Common myeloid progenitor, CD34-positive (primary cell): ENCODE data around the gene PPP1R14D.

Source experiments
- CTCF ChIA-PET: fragments of 350-600 bp; sonication (Branson Sonifier 250); formaldehyde crosslinking; loops from one replicate; lab custom pipeline; 2021; ENCODE audit warnings: antibody characterized with exemption; lab: Charles Lee
- POLR2A ChIA-PET: fragments of 350-600 bp; sonication (Branson Sonifier 250); formaldehyde crosslinking; loops from one replicate; lab custom pipeline; 2021; ENCODE audit warnings: antibody characterized with exemption; lab: Charles Lee
- DNase-seq, 3 donors: peaks; one replicate each; pipeline versions ENCODE4 v3.0.0 to v3.0.0-alpha.2; 2013
- H3K27ac ChIP-seq, 2 experiments: 1 replicate in 1 of 2; 2 replicates in 1 of 2; pipeline ENCODE4 v1.7.0; 2013; ENCODE audit warnings: inconsistent platforms in 2 of 2, low read length in 2 of 2, mild to moderate bottlenecking in 2 of 2, low read depth in 1 of 2, moderate library complexity in 1 of 2; ENCODE audit not compliant: severe bottlenecking in 2 of 2, insufficient read depth in 1 of 2, poor library complexity in 1 of 2
- H3K27me3 ChIP-seq, 5 experiments: replicated peaks in 2 of 5; 1 replicate in 3 of 5; 2 replicates in 2 of 5; pipeline versions ENCODE4 v1.6.1 to v1.7.0; 2013; ENCODE audit warnings: low read length in 4 of 5, mild to moderate bottlenecking in 2 of 5, moderate library complexity in 2 of 5, inconsistent platforms in 1 of 5; ENCODE audit not compliant: insufficient read depth in 5 of 5, control insufficient read depth in 4 of 5
- H3K36me3 ChIP-seq, 4 experiments: 1 replicate in 2 of 4; 2 replicates in 2 of 4; pipeline versions ENCODE4 v1.6.1 to v1.7.0; 2013; ENCODE audit warnings: low read length in 3 of 4, control low read depth in 1 of 4, mild to moderate bottlenecking in 1 of 4; ENCODE audit not compliant: control insufficient read depth in 4 of 4, insufficient read depth in 4 of 4
- H3K4me1 ChIP-seq, 4 experiments: 1 replicate in 3 of 4; 2 replicates in 1 of 4; pipeline versions ENCODE4 v1.6.1 to v1.7.1; 2013; ENCODE audit warnings: low read length in 3 of 4, mild to moderate bottlenecking in 3 of 4, control low read depth in 1 of 4, inconsistent platforms in 1 of 4, moderate library complexity in 1 of 4; ENCODE audit not compliant: control insufficient read depth in 4 of 4, insufficient read depth in 4 of 4; ENCODE audit errors: control extremely low read depth in 1 of 4
- H3K4me3 ChIP-seq, 7 experiments: 1 replicate in 4 of 7; 2 replicates in 3 of 7; pipeline versions ENCODE4 v1.5.1 to v1.7.0; 2013; ENCODE audit warnings: mild to moderate bottlenecking in 7 of 7, low read length in 6 of 7, moderate library complexity in 6 of 7, inconsistent platforms in 2 of 7, low read depth in 2 of 7, control low read depth in 1 of 7; ENCODE audit not compliant: insufficient read depth in 4 of 7, control insufficient read depth in 1 of 7; ENCODE audit errors: extremely low read depth in 1 of 7
- H3K9me3 ChIP-seq, 5 experiments: 1 replicate in 4 of 5; 2 replicates in 1 of 5; pipeline versions ENCODE4 v1.6.1 to v1.7.1; 2013; ENCODE audit warnings: low read length in 4 of 5, mild to moderate bottlenecking in 2 of 5, inconsistent platforms in 1 of 5, low read depth in 1 of 5, moderate library complexity in 1 of 5; ENCODE audit not compliant: control insufficient read depth in 4 of 5, insufficient read depth in 2 of 5; ENCODE audit errors: control extremely low read depth in 1 of 5
- WGBS: methylation state at CpG from one replicate; pipeline ENCODE4 v1.1.5; 2013; ENCODE audit not compliant: insufficient coverage; 5-methylcytosine and 5-hydroxymethylcytosine counted together

The PPP1R14D gene

DNA sequence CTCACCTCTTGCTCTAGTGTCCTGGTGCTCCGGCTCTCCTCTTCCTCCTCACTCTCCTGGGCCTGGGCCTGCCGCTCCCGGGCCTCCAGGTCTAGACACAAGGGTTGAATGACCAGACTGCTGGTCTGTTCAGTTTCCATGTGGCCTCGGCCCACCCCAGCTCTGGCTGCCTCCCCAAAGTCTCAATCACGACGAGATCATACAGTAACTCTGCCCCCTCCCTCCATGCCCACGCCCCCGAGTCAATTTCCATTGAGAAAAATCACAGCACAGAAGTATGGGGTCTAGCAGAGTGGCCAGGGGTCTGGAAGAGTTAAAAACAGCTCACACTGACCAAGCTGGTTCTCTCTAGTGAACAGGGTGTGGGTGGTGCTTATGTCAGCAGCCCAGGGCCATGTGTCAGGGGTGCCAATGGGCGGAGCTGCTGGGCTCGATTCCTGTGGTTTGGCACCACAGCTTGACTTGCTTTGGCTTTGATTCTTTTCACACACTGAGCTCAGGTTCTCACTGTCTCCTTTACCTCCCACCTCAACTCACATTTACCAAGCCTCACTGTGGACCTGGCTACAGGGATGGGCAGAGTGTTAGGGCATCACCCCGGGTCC, 51.9 kb downstream of the PPP1R14D start:
- Histone ChIP-seq H3K9me3 (no peaks in the 10 kb centered on the region), H3K4me1 (no peaks in the 10 kb centered on the region), H3K36me3 (peaks cover 9 to 70% (median 54%) of the 10 kb centered on the region in 4 experiments), H3K4me3 (no peak overlapping the region), H3K27ac (no peak overlapping the region), H3K27me3 (no peaks in the 10 kb centered on the region)
- WGBS, result 93% methylated on average over 11 of the region's 11 CpGs
- CTCF ChIA-PET, result interaction anchor here (0.8 to 15.4 kb wide), 7 partner anchors 8 to 107 kb away, joined by 3 to 204 read pairs (median 3); partner anchors contain the start of genes GCHFR and RMDN3
- no peak for DNase-seq
- POLR2A ChIA-PET, result no interaction called here

DNA sequence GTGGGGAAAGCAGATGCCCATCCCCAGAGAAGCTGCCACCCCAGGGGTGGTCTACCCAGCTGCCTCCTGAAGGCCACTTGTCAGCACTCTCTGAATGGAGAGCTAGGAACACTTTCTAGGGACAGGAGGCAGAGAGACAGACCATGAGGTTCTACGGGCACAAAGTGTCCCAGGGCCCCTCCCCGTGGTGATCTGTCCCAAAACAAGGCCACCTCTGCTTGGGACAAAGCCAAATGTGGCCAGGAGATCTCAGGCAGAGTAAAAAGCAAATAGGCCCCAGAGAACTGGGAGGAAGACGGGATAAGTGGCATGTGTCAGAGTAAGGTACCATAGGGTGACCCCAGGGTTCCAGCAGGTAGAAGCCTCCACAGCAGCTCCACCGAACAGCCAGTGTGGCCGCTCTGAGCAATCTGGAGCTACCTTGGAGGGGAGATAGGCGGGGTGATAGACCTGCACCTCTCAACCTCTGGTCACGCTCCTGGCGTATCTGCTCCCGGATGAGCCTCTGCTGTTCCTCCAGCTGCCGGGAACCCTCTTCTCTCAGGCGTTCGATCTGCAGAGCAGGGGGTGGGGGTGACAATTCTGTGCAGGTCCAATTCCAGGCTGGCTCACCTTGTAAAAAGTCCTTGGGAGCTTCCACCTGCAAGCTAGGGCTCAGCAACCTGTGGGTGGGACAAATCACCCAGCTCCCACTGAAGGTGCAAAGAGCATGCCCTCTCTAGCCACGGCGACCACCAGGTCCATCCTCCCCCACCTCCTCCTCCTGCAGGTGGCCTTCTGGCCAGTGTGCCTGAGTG, 52.6 kb downstream of the PPP1R14D start:
- H3K36me3 ChIP-seq, result peaks cover 9 to 71% (median 55%) of the 10 kb centered on the region in 4 experiments
- no peaks in the 10 kb centered on the region for H3K27me3 ChIP-seq
- H3K27ac ChIP-seq, result no peak overlapping the region
- H3K4me1 ChIP-seq, result peaks cover 0 to 7% (median 5%) of the 10 kb centered on the region in 4 experiments
- WGBS, result over 99% methylated on average over 13 of the region's 14 CpGs
- ChIA-PET POLR2A (no interaction called here), CTCF (interaction anchor here (0.8 to 15.4 kb wide), 8 partner anchors 9 to 81 kb away, joined by 3 to 204 read pairs (median 3); partner anchors contain the start of genes GCHFR and RMDN3)
- no peak overlapping the region for H3K4me3 ChIP-seq
- no peak for DNase-seq
- H3K9me3 ChIP-seq, result no peaks in the 10 kb centered on the region

- peaks cover 9 to 74% (median 55%) of the 10 kb centered on the region in 4 experiments for H3K36me3 ChIP-seq
- 96% methylated on average over 10 of the region's 10 CpGs for WGBS
- no peak overlapping the region for H3K27ac ChIP-seq
- H3K27me3 ChIP-seq, result no peaks in the 10 kb centered on the region
- H3K4me3 ChIP-seq, result no peak overlapping the region
- H3K4me1 ChIP-seq, result peaks cover 0 to 16% (median 14%) of the 10 kb centered on the region in 4 experiments
- POLR2A ChIA-PET, result no interaction called here
- CTCF ChIA-PET, result interaction anchor here (1.1 to 15.4 kb wide), 4 partner anchors 12 to 82 kb away, joined by 3 to 204 read pairs (median 4); partner anchors contain the start of gene RMDN3
- no peaks in the 10 kb centered on the region for H3K9me3 ChIP-seq
- no peak for DNase-seq
Measured at GRCh38 chr15:40775007-40775406, 53.5 kb downstream of the PPP1R14D start.

- no peak for DNase-seq
- H3K27ac ChIP-seq, result no peak overlapping the region
- ChIA-PET POLR2A (no interaction called here), CTCF (interaction anchor here (1.0 to 14.6 kb wide), 4 partner anchors 11 to 73 kb away, joined by 3 to 123 read pairs (median 5); no protein-coding TSS in a partner anchor)
- H3K36me3 ChIP-seq, result peaks cover 9 to 63% (median 45%) of the 10 kb centered on the region in 4 experiments
- H3K4me1 ChIP-seq, result peaks cover 0 to 27% (median 25%) of the 10 kb centered on the region in 4 experiments
- no peak overlapping the region for H3K4me3 ChIP-seq
- WGBS, result 100% methylated on average over 1 of the region's 6 CpGs
- H3K9me3 ChIP-seq, result no peaks in the 10 kb centered on the region
- no peaks in the 10 kb centered on the region for H3K27me3 ChIP-seq
Measured at GRCh38 chr15:40773902-40774301, 54.6 kb downstream of the PPP1R14D start.

GRCh38 chr15:40773496-40773895, 55.0 kb downstream of the PPP1R14D start:
- 96% methylated on average over 4 of the region's 8 CpGs for WGBS
- peaks cover 0 to 31% (median 29%) of the 10 kb centered on the region in 4 experiments for H3K4me1 ChIP-seq
- CTCF ChIA-PET, result interaction anchor here (1.0 to 14.6 kb wide), 4 partner anchors 12 to 72 kb away, joined by 3 to 123 read pairs (median 5); no protein-coding TSS in a partner anchor
- H3K27ac ChIP-seq, result no peak overlapping the region
- H3K9me3 ChIP-seq, result no peaks in the 10 kb centered on the region
- POLR2A ChIA-PET, result no interaction called here
- H3K27me3 ChIP-seq, result no peaks in the 10 kb centered on the region
- H3K36me3 ChIP-seq, result peaks cover 9 to 62% (median 42%) of the 10 kb centered on the region in 4 experiments
- no peak overlapping the region for H3K4me3 ChIP-seq
- no peak for DNase-seq

- H3K27ac ChIP-seq, result no peak overlapping the region
- H3K4me3 ChIP-seq, result no peak overlapping the region
- WGBS, result 97% methylated on average over 8 of the region's 13 CpGs
- ChIA-PET POLR2A (no interaction called here), CTCF (interaction anchor here (0.7 to 14.6 kb wide), 2 partner anchors 13 to 34 kb away, joined by 3 to 123 read pairs; no protein-coding TSS in a partner anchor)
- DNase-seq, result no peak
- H3K36me3 ChIP-seq, result peaks cover 9 to 72% (median 45%) of the 10 kb centered on the region in 4 experiments
- no peaks in the 10 kb centered on the region for H3K27me3 ChIP-seq
- H3K4me1 ChIP-seq, result peaks cover 0 to 45% (median 37%) of the 10 kb centered on the region in 4 experiments
- H3K9me3 ChIP-seq, result no peaks in the 10 kb centered on the region
Measured at GRCh38 chr15:40772014-40772413, 56.5 kb downstream of the PPP1R14D start.
